Prostate gland (tissue), 2 donors: ENCODE results near the gene NFASC. TPM values are rescaled to one million over a fixed set of nuclear protein-coding genes. Genes with fewer than 3 reads are reported as not detected.

ENCODE experiments used
- DNase-seq: peaks from one replicate; pipeline ENCODE4 v3.0.0-alpha.2; 2019; ENCODE audit warnings: low spot score
- H3K27ac ChIP-seq, 2 donors: fragments of 200-600 bp; sonication (generic); 2 replicates each; pipeline ENCODE4 v1.5.1; 2017 to 2019
- H3K27me3 ChIP-seq: fragments of 200-600 bp; sonication (generic); replicated peaks from 2 replicates; pipeline ENCODE4 v1.5.1; 2019; ENCODE audit not compliant: insufficient read depth
- H3K36me3 ChIP-seq, 2 donors: fragments of 200-600 bp; sonication (generic); 1 replicate in 1 of 2; 2 replicates in 1 of 2; pipeline versions ENCODE4 v1.5.1 to v1.8.1; 2017 to 2019
- H3K4me1 ChIP-seq: fragments of 200-600 bp; sonication (generic); replicated peaks from 2 replicates; pipeline ENCODE4 v1.5.1; 2019
- H3K4me3 ChIP-seq, 2 donors: fragments of 200-600 bp; sonication (generic); 2 replicates each; pipeline ENCODE4 v1.5.1; 2017 to 2019
- H3K9me3 ChIP-seq: fragments of 200-600 bp; sonication (generic); 2 replicates; pipeline ENCODE4 v1.5.1; 2017
- CTCF ChIP-seq, 4 experiments: fragments of 200-600 bp in 2 of 4; fragments of 450-650 bp in 2 of 4; sonication (generic) in 2 of 4; IDR thresholded peaks; 1 replicate in 3 of 4; 2 replicates in 1 of 4; pipeline ENCODE4 v1.5.1; 2016 to 2019; ENCODE audit warnings: antibody characterized with exemption in 4 of 4, mild to moderate bottlenecking in 2 of 4, moderate library complexity in 2 of 4
- POLR2A ChIP-seq: fragments of 450-650 bp; IDR thresholded peaks from one replicate; pipeline ENCODE4 v1.6.1; 2016; ENCODE audit warnings: antibody characterized with exemption, mild to moderate bottlenecking
- POLR2AphosphoS5 ChIP-seq: sonication (generic); formaldehyde crosslinking; IDR thresholded peaks from one replicate; pipeline ENCODE4 v1.6.1; 2017; ENCODE audit warnings: antibody characterized with exemption
- WGBS: methylation state at CpG from one replicate; pipeline ENCODE4 v1.1.5; 2018; 5-methylcytosine and 5-hydroxymethylcytosine counted together
- intact Hi-C: fragments of 100-400 bp; cut with DNase I; formaldehyde crosslinking; loops from one replicate; pipeline ENCODE4 v1.14.2; 2022
- total RNA-seq, 2 donors: library from RNA; depleted of rRNA; stranded (reverse); fragments of >200 nt; gene quantifications; one replicate each; pipeline ENCODE4 v1.1.0, GENCODE V29; 2016

Gene NFASC
- 10 to 100 TPM in 1 of 2 donors, 1 to 10 TPM in 1; 3.7 to 13.2 TPM for total RNA-seq

- WGBS = 90% methylated on average over 19 of the region's 19 CpGs
- Histone ChIP-seq H3K4me3 (no peak within 1 kb of the TSS), H3K4me1 (no peaks in the 10 kb centered on the region), H3K27ac (no peak within 1 kb of the TSS), H3K9me3 (no peaks in the 10 kb centered on the region), H3K27me3 (no peaks in the 10 kb centered on the region), H3K36me3 (no peaks in the 10 kb centered on the region)
- intact Hi-C loops = loop anchor here (5.0 kb wide), 1 partner anchor 38 kb away; no protein-coding TSS in a partner anchor
- DNase-seq = no peak
- TF ChIP-seq POLR2A (no peak), POLR2AphosphoS5 (no peak), CTCF (IDR thresholded peaks at IDR 0.05) (no peak)
Observed at GRCh38 chr1:204870160-204870912, at the start of gene NFASC. Gene NFASC, plus strand, starts transcription at chr1:204870862. Its CDS starts 73,454 bp downstream, at chr1:204944316.

GRCh38 chr1:204821476-204821875, 49.2 kb upstream of the NFASC start:
- H3K4me3 ChIP-seq = no peak overlapping the region
- H3K4me1 ChIP-seq = peaks cover 6% of the 10 kb centered on the region
- H3K27me3 ChIP-seq = no peaks in the 10 kb centered on the region
- 10% methylated on average over 5 of the region's 5 CpGs for WGBS
- intact Hi-C loops = no loop called here
- no peaks in the 10 kb centered on the region for H3K9me3 ChIP-seq
- DNase-seq = no peak
- no peaks in the 10 kb centered on the region for H3K36me3 ChIP-seq
- H3K27ac ChIP-seq = peak overlapping the region; percentile 42 to 53
- TF ChIP-seq CTCF (IDR thresholded peaks at IDR 0.05) = no peak
- peak; percentile 42 for TF ChIP-seq POLR2AphosphoS5

- TF ChIP-seq POLR2A (no peak), CTCF (IDR thresholded peaks at IDR 0.05) (no peak), POLR2AphosphoS5 (no peak)
- H3K4me3 ChIP-seq = no peak overlapping the region
- no peaks in the 10 kb centered on the region for H3K9me3 ChIP-seq
- H3K36me3 ChIP-seq = no peaks in the 10 kb centered on the region
- peak overlapping the region; percentile 11 to 39 for H3K27ac ChIP-seq
- intact Hi-C loops = no loop called here
- WGBS = 55% methylated on average over 4 of the region's 4 CpGs
- H3K27me3 ChIP-seq = no peaks in the 10 kb centered on the region
- DNase-seq = no peak
- peaks cover 6% of the 10 kb centered on the region for H3K4me1 ChIP-seq
Observed at GRCh38 chr1:204821924-204822323, 48.7 kb upstream of the NFASC start.

GRCh38 chr1:204826970-204827369, 43.7 kb upstream of the NFASC start:
- 46% methylated on average over 4 of the region's 4 CpGs for WGBS
- Histone ChIP-seq H3K4me3 (no peak overlapping the region), H3K4me1 (peaks cover 4% of the 10 kb centered on the region), H3K9me3 (no peaks in the 10 kb centered on the region), H3K36me3 (no peaks in the 10 kb centered on the region), H3K27ac (no peak overlapping the region), H3K27me3 (no peaks in the 10 kb centered on the region)
- intact Hi-C loops = loop anchor here (5.0 kb wide), 1 partner anchor 55 kb away; no protein-coding TSS in a partner anchor
- TF ChIP-seq POLR2A = no peak
- no peak for TF ChIP-seq CTCF (IDR thresholded peaks at IDR 0.05)
- no peak for TF ChIP-seq POLR2AphosphoS5
- DNase-seq = no peak

- WGBS = 2% methylated on average over 42 of the region's 53 CpGs
- intact Hi-C loops = loop anchor here (5.0 kb wide), 1 partner anchor 54 kb away; no protein-coding TSS in a partner anchor
- Histone ChIP-seq H3K9me3 (no peaks in the 10 kb centered on the region), H3K4me3 (peak overlapping the region; percentile 32 to 36), H3K4me1 (no peaks in the 10 kb centered on the region), H3K27me3 (no peaks in the 10 kb centered on the region), H3K27ac (peak overlapping the region in 1 of 2 donors; percentile 45), H3K36me3 (no peaks in the 10 kb centered on the region)
- peak in 2 of 4 experiments; percentile 37 to 41 for TF ChIP-seq CTCF (IDR thresholded peaks at IDR 0.05)
- no peak for TF ChIP-seq POLR2A
- DNase-seq = no peak
Observed at GRCh38 chr1:204828352-204828850, 42.3 kb upstream of the NFASC start.
